ENCODE measurements around the gene VTI1A. TPM values are rescaled to one million over a fixed set of nuclear protein-coding genes. Genes with fewer than 3 reads are reported as not detected.

The VTI1A gene
- total and polyA plus RNA-seq, 2 of the 8 experiments (the other 6 are each of a cell fraction or from before 2014, with no cell fraction given), result 6.0 to 20.0 TPM

GRCh38 chr10:112564337-112564736, 117.3 kb downstream of the VTI1A start:
- 76% methylated on average over 2 of the region's 2 CpGs; no CpG with 5 or more reads in 1 of the 2 experiments for WGBS, 2 experiments (ENCODE audit: extremely low coverage in 1 of 2, insufficient coverage in 1 of 2, insufficient read length in 1 of 2, insufficient replicate concordance in 2 of 2, low coverage in 1 of 2, low lambda C conversion rate in 2 of 2, missing lambda C conversion rate in 1 of 2)
- TF ChIP-seq TAF1 (IDR thresholded peaks at IDR 0.05; ENCODE audit: low read depth, low read length), result no peak
- no peak for TF ChIP-seq RXRA (IDR thresholded peaks at IDR 0.05; ENCODE audit: insufficient read depth, low read depth, low read length)
- no peak for TF ChIP-seq USF2 (IDR thresholded peaks at IDR 0.05; ENCODE audit: low read length)
- no peak for TF ChIP-seq BRCA1 (IDR thresholded peaks at IDR 0.05; ENCODE audit: low read depth, low read length)
- no peak for TF ChIP-seq SP1 (IDR thresholded peaks at IDR 0.05; ENCODE audit: low read depth, low read length)
- TF ChIP-seq ZNF274 (IDR thresholded peaks at IDR 0.05; ENCODE audit: borderline replicate concordance, extremely low read depth, low read length), result no peak
- TF ChIP-seq SP4 (IDR thresholded peaks at IDR 0.05; ENCODE audit: low read length), result no peak
- no peak for TF ChIP-seq TEAD4 (IDR thresholded peaks at IDR 0.05; ENCODE audit: low read depth, low read length)
- no peak for TF ChIP-seq BACH1 (IDR thresholded peaks at IDR 0.05; ENCODE audit: low read length)
- no peak for TF ChIP-seq HDAC2 (IDR thresholded peaks at IDR 0.05; ENCODE audit: borderline replicate concordance in 1 of 2, low read depth in 2 of 2, low read length in 2 of 2)
- no peak for TF ChIP-seq CTCF (IDR thresholded peaks at IDR 0.05; ENCODE audit: control extremely low read depth in 1 of 3, insufficient read depth in 1 of 3, low read depth in 1 of 3, low read length in 3 of 3)
- TF ChIP-seq SIRT6 (IDR thresholded peaks at IDR 0.05; ENCODE audit: low read length), result no peak

More at GRCh38 chr10:112564337-112564736, 117.3 kb downstream of the VTI1A start:
- no peak overlapping the region for H2AFZ ChIP-seq (ENCODE audit: low read length)
- ChIA-PET POLR2A (ENCODE audit: partially characterized antibody) (no interaction called here), CTCF (ENCODE audit: partially characterized antibody) (interaction anchor here (0.6 to 1.8 kb wide), 9 partner anchors 57 to 652 kb away, joined by 3 to 4 read pairs (median 4); no protein-coding TSS in a partner anchor)
- H3K23ac ChIP-seq (ENCODE audit: insufficient read length), result no peak overlapping the region
- H2BK12ac ChIP-seq (ENCODE audit: low read depth, low read length), result no peak overlapping the region
- H2BK20ac ChIP-seq (ENCODE audit: low read length), result no peak overlapping the region
- FAIRE-seq (no peak), DNase-seq (ENCODE audit: low read depth in 1 of 2, low spot score in 2 of 2) (no peak)
- H4K91ac ChIP-seq (replicated peaks; ENCODE audit: insufficient read length, low read length), result no peak overlapping the region
- H4K5ac ChIP-seq (ENCODE audit: insufficient read length, low read depth, low read length), result no peak overlapping the region
- no peak overlapping the region for H3K4ac ChIP-seq (replicated peaks; ENCODE audit: insufficient read length, low read depth, low read length)
- H3K4me2 ChIP-seq (ENCODE audit: insufficient read depth in 1 of 2, low read depth in 2 of 2, low read length in 2 of 2), result no peak overlapping the region
- H3K27ac ChIP-seq (ENCODE audit: low read depth, low read length), result no peak overlapping the region
- no peak overlapping the region for H2AK5ac ChIP-seq (ENCODE audit: low read depth, low read length)
- H3K56ac ChIP-seq (replicated peaks; ENCODE audit: insufficient read length, low read depth, low read length), result no peak overlapping the region
- H3K18ac ChIP-seq (ENCODE audit: extremely low read depth, low read length), result no peak overlapping the region
- H2BK15ac ChIP-seq (ENCODE audit: low read length), result no peak overlapping the region
- H4K8ac ChIP-seq (ENCODE audit: extremely low read depth, insufficient read depth, low read length), result no peak overlapping the region
- H3K27me3 ChIP-seq (replicated peaks in 1 of 4; ENCODE audit: control insufficient read depth in 3 of 4, extremely low read depth in 1 of 4, insufficient read depth in 3 of 4, low read length in 3 of 4), result no peaks in the 10 kb centered on the region
- H3K36me3 ChIP-seq (ENCODE audit: control insufficient read depth in 2 of 4, insufficient read depth in 4 of 4, low read length in 3 of 4), result no peaks in the 10 kb centered on the region
- H3K4me3 ChIP-seq (ENCODE audit: extremely low read depth in 1 of 4, insufficient read depth in 2 of 4, low read depth in 3 of 4, low read length in 4 of 4), result no peak overlapping the region
- no peak overlapping the region for H2BK120ac ChIP-seq (replicated peaks; ENCODE audit: low read depth, low read length)
- no peaks in the 10 kb centered on the region for H4K20me1 ChIP-seq (replicated peaks in 1 of 2; ENCODE audit: control insufficient read depth in 1 of 2, insufficient read depth in 2 of 2, low read length in 2 of 2)
- H3K4me1 ChIP-seq (replicated peaks in 1 of 4; ENCODE audit: control insufficient read depth in 3 of 4, insufficient read depth in 4 of 4, low read length in 3 of 4), result peaks cover 0 to 9% (median under 1%) of the 10 kb centered on the region in 4 experiments; a peak in 3 of 7 replicates
- H3K23me2 ChIP-seq (ENCODE audit: low read depth, low read length), result no peaks in the 10 kb centered on the region
- H3K79me1 ChIP-seq (ENCODE audit: low read depth, low read length), result no peaks in the 10 kb centered on the region
- no peak overlapping the region for H3K9ac ChIP-seq (replicated peaks in 1 of 4; ENCODE audit: extremely low read depth in 1 of 4, low read depth in 3 of 4, low read length in 3 of 4)
- no peaks in the 10 kb centered on the region for H3K9me3 ChIP-seq (ENCODE audit: insufficient read depth in 2 of 2, low read depth in 1 of 2, low read length in 1 of 2)
- no peaks in the 10 kb centered on the region for H3K79me2 ChIP-seq (ENCODE audit: control insufficient read depth in 1 of 2, insufficient read depth in 2 of 2, low read length in 2 of 2)
- no peak overlapping the region for H3K14ac ChIP-seq (ENCODE audit: insufficient read length)
- no peak overlapping the region for H2BK5ac ChIP-seq (ENCODE audit: low read depth, low read length)
